Activated CD4-positive, alpha-beta memory T cell treated with anti-CD3 and anti-CD28 coated beads, Interleukin-2, amount 10 ng/mL, durations not matched to agents 7 days and 5 days (primary cell): ENCODE data around the gene G3BP1. TPM values are rescaled to one million over a fixed set of nuclear protein-coding genes. Genes with fewer than 3 reads are reported as not detected.

Experiments
- CTCF ChIA-PET: fragments of 350-600 bp; sonication (Branson Sonifier 250); formaldehyde crosslinking; loops from one replicate; lab custom pipeline; 2021; ENCODE audit warnings: antibody characterized with exemption, inconsistent platforms; lab: Charles Lee
- POLR2A ChIA-PET: fragments of 350-600 bp; sonication (Branson Sonifier 250); formaldehyde crosslinking; loops from one replicate; lab custom pipeline; 2021; ENCODE audit warnings: antibody characterized with exemption; lab: Charles Lee
- DNase-seq: peaks from one replicate; pipeline ENCODE4 v3.0.0-alpha.2; 2020
- H3K27ac Mint-ChIP-seq: one replicate; pipeline ENCODE4 v1.8.0; 2021; ENCODE audit warnings: mild to moderate bottlenecking, mixed read lengths
- H3K27me3 Mint-ChIP-seq: one replicate; pipeline ENCODE4 v1.8.0; 2021; ENCODE audit warnings: mixed read lengths
- H3K36me3 Mint-ChIP-seq: one replicate; pipeline ENCODE4 v1.8.0; 2021; ENCODE audit warnings: low read depth, mixed read lengths
- H3K4me1 Mint-ChIP-seq: one replicate; pipeline ENCODE4 v1.8.0; 2021; ENCODE audit warnings: mixed read lengths
- H3K4me3 Mint-ChIP-seq: one replicate; pipeline ENCODE4 v1.8.0; 2021; ENCODE audit warnings: mild to moderate bottlenecking, mixed read lengths
- H3K9me3 Mint-ChIP-seq: one replicate; pipeline ENCODE4 v1.8.0; 2021; ENCODE audit warnings: mixed read lengths
- total RNA-seq, 2 experiments: library from RNA; stranded (reverse); gene quantifications; one replicate each; pipeline ENCODE4 v1.2.3, GENCODE V29; 2021

G3BP1 gene
- total RNA-seq, 2 experiments from 2014 or later: 198 to 210 TPM

DNA sequence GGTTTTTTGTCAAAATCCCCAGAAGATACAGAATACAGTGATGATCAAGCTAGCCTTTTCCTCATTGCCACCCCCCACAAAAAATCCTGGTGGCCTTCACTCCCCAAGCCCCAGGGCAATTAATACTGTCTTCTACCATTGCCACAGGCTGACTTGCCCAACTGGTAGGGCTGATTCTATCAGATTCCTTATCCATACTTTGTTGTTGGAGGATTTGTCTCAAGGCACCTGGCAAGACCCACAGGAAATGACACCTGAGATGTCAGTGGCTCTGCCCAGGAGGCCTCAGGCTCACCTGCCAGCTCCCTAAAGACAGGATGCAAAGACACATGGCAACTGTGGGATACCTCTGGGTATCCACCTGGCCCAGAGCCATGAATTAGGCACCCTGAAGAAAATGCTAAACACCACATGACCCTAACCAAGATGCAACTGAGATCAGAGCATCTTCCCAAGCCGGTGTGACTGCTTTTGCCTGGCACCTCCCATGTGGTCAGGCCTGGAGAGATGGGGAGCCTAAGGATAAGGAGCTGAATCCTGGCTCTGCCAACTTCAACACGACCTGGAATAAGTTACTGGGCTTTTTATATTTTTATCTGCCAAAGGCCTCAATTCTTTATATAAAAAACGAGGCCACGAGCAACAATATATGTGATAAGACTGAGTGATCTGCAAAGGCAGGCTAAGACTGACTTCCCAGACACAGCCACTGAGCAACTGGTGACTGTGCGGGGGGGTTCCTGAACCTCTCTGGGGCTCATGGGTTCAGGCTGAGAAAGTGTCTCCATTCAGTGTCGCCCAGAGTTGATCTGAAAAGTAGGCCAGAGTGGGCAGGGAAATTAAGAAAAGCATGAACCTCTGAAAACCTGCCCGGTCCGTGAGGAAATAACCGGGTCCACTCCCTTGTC, 14.3 kb upstream of the G3BP1 start:
- peaks cover 24% of the 10 kb centered on the region for H3K36me3 Mint-ChIP-seq
- DNase-seq: peak; percentile 34
- CTCF ChIA-PET: interaction anchor here (2.1 to 6.0 kb wide), 3 partner anchors 15 to 98 kb away, joined by 8 to 38 read pairs (median 22); partner anchors contain the start of gene G3BP1

DNA sequence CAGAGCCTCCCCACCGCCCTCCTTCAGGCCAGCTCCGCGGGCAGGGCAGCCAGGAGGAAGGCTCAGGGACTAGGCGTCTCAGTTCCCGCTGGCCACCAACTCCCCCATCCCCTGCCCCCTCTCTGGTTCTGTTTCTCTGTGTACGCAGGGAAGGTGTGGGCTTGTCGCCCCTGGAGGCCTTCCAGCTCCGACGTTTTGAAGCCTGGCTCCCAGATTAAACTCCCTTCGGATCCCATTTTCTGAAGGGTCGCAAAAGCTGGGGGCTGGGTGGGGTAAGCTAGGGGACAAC, 13.7 kb upstream of the G3BP1 start:
- ChIA-PET POLR2A (interaction anchor here (1.2 to 9.3 kb wide), 5 partner anchors 10 to 18 kb away, joined by 3 to 184 read pairs (median 13); partner anchors contain the start of gene G3BP1), CTCF (interaction anchor here (1.0 to 6.0 kb wide), 5 partner anchors 13 to 99 kb away, joined by 3 to 38 read pairs (median 10); partner anchors contain the start of gene G3BP1)
- Mint-ChIP-seq H3K27me3 (no peaks in the 10 kb centered on the region), H3K27ac (peak overlapping the region; percentile 80), H3K4me1 (peaks cover 38% of the 10 kb centered on the region), H3K36me3 (peaks cover 19% of the 10 kb centered on the region), H3K4me3 (peak overlapping the region; percentile 78), H3K9me3 (no peaks in the 10 kb centered on the region)
- DNase-seq: peak; percentile 24

More for the DNA sequence above, 14.3 kb upstream of the G3BP1 start:
- Mint-ChIP-seq H3K9me3 (no peaks in the 10 kb centered on the region), H3K27ac (peak overlapping the region; percentile 80), H3K4me1 (peaks cover 38% of the 10 kb centered on the region), H3K4me3 (peak overlapping the region; percentile 78), H3K27me3 (no peaks in the 10 kb centered on the region)
- POLR2A ChIA-PET: interaction anchor here (1.1 to 9.3 kb wide), 7 partner anchors 9 to 18 kb away, joined by 3 to 184 read pairs (median 6); partner anchors contain the start of gene G3BP1

GRCh38 chr5:151758430-151759241, 13.1 kb upstream of the G3BP1 start, which contains the start of gene ATOX1:
Gene ATOX1, minus strand, starts transcription at chr5:151758631. Its CDS starts 80 bp downstream, at chr5:151758551.
- ChIA-PET POLR2A (interaction anchor here (1.2 to 9.3 kb wide), 5 partner anchors 10 to 19 kb away, joined by 3 to 184 read pairs (median 13); partner anchors contain the start of gene G3BP1), CTCF (interaction anchor here (1.0 to 6.0 kb wide), 3 partner anchors 13 to 100 kb away, joined by 3 to 38 read pairs (median 10); partner anchors contain the start of gene G3BP1)
- Mint-ChIP-seq H3K36me3 (peaks cover 15% of the 10 kb centered on the region), H3K4me1 (peaks cover 35% of the 10 kb centered on the region), H3K4me3 (peak within 1 kb of the TSS; percentile 78), H3K27ac (peak within 1 kb of the TSS; percentile 80), H3K27me3 (no peaks in the 10 kb centered on the region), H3K9me3 (no peaks in the 10 kb centered on the region)
- DNase-seq: peak; percentile 93

DNA sequence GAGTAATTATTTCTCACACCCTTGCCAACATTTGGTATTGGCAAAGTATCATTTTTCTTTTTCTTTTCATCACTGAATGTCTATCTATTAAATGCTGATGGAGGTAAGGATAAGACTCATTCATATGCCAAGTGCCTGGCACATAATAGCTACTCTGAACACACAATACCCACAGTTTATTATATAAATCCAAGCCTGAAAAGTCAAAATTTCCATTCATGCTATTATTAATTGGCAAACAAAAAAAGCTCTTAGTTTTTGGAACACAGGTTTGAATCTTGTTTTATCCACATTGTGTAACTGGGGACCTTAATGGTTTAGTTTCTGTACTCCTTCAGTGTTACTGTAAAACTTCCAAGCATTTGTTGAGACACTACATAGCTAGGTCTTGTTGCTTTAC, 7.0 kb upstream of the G3BP1 start:
- Mint-ChIP-seq H3K4me1 (no peaks in the 10 kb centered on the region), H3K4me3 (no peak overlapping the region), H3K27me3 (peaks cover 1% of the 10 kb centered on the region), H3K9me3 (no peaks in the 10 kb centered on the region), H3K27ac (no peak overlapping the region), H3K36me3 (no peaks in the 10 kb centered on the region)
- no peak for DNase-seq
- CTCF ChIA-PET: interaction anchor here (1.1 to 1.3 kb wide), 2 partner anchors 12 to 106 kb away, joined by 3 to 6 read pairs; no protein-coding TSS in a partner anchor
- POLR2A ChIA-PET: interaction anchor here (1.4 kb wide), 1 partner anchor 9 kb away, joined by 6 read pairs; no protein-coding TSS in a partner anchor

DNA sequence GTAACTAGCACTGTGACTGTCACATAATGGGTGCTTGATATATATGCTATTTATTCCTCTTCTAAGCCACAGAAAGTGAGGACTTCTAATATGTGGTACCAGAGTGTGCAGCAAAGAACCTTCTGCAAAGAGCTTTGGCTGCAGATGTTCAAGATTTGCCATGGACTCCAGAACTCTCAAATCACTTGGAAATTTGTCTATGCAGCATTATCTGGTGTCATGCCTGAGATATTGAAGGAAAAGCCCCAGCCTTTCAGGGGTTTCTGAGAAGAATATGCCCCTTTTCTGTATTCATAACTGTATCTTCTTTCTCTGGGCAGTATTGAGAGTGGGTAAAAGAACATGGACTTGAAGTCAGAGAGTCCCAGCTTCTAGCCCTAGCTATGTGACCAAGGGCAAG, 4.8 kb upstream of the G3BP1 start:
- Mint-ChIP-seq H3K4me3 (no peak overlapping the region), H3K9me3 (no peaks in the 10 kb centered on the region), H3K27me3 (peaks cover 1% of the 10 kb centered on the region), H3K4me1 (peaks cover 6% of the 10 kb centered on the region), H3K36me3 (no peaks in the 10 kb centered on the region), H3K27ac (no peak overlapping the region)
- POLR2A ChIA-PET: interaction anchor here (1.0 to 1.2 kb wide), 2 partner anchors 10 to 14 kb away, joined by 4 to 5 read pairs; no protein-coding TSS in a partner anchor
- CTCF ChIA-PET: interaction anchor here (1.1 kb wide), 1 partner anchor 108 kb away, joined by 4 read pairs; no protein-coding TSS in a partner anchor
- no peak for DNase-seq

DNA sequence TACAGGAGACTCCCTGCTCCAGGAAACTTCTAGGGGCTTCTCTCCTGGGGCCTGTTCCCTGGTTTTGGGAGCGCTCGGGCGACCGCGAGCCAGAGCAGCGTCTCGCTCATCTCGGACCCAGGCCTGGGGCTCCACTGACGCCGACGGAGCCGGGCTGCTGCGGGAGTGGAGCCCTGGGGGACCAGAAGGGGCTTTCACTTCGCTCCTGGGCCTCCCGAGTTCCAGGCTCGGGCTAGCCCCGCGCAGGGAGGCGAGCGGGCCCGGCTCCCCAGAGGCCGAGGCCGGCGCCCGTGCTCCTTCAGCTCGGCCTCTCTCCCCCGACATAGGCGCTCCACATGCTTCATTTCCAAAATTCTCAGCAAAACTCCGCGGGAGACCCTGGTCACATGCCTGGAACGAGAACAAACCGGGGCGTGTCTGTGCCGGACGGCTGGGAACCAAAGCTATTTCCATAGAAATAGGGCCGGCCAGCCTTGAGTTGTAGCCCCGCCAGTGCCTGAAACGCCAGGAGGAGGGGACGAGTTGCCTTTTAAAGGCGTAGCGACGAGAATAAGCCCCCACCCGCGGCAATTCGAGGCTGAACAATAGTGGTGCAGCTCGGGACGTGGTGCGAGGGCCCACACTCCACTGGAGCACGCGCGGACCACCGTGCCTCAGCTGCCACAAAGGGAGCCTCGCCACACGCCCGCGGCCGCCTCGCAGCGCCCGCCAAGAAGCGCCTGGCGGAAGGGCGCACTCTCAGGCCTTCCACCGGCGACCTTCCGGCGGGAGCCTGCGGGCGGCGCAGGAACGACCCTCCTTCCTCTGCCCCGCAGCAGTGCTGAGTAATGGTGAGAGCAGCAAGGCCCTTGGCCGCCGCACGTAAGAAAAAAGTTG, 1.1 kb upstream of the G3BP1 start:
- Mint-ChIP-seq H3K4me1 (peaks cover 27% of the 10 kb centered on the region), H3K36me3 (peaks cover 14% of the 10 kb centered on the region), H3K27me3 (no peaks in the 10 kb centered on the region), H3K9me3 (no peaks in the 10 kb centered on the region), H3K27ac (no peak overlapping the region), H3K4me3 (no peak overlapping the region)
- DNase-seq: no peak
- POLR2A ChIA-PET: interaction anchor here (1.0 to 6.7 kb wide), 21 partner anchors 11 to 1070 kb away, joined by 3 to 184 read pairs (median 5); partner anchors contain the start of genes ANXA6, ATOX1, GM2A and RBM22
- CTCF ChIA-PET: interaction anchor here (0.6 to 4.0 kb wide), 32 partner anchors 8 to 601 kb away, joined by 3 to 36 read pairs (median 5); partner anchors contain the start of genes ATOX1, GM2A and SLC36A1

DNA sequence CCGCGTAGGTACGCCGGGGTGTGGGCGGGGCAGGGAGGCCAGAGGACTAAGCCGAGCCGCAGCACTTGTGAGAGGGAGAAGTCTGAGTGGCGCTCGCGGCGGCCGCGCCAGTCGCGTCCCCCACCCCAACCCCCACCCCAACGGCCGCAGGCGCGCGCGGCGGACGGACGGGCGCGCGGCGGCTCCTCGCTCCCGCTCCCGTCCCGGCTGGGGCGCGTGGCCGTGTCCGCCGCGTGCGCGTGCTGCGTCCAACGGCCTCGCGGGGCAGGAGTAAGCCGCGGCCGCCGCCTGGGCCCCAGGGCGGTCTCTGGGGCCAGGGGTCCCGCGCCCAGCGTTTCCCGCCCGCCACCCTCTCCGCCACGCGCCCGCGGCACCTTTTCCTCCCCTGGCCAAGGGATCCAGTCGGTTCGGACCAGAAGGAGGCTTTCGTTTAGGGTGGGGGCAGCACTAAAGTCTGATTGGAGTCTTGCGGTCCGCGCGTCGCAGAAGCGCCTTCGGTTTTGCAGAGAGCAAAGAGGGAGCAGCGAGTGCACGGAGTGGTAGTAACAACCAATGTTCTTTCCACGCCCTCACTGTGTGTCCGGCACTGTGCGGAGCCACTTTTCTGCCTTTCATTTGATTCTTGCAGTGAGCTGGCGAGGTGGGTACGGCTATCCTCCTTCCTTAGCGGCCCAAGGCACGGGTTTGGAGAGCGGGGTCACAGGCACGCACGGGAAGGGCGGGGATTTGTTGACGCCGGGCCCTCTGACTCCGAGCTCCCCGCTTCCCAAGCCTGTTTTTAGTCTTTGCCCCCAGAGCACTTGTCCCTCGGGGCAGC, 483 bp downstream of the G3BP1 start:
- ChIA-PET POLR2A (interaction anchor here (0.6 to 6.7 kb wide), 21 partner anchors 11 to 617 kb away, joined by 3 to 184 read pairs (median 5); partner anchors contain the start of genes ATOX1, GM2A and SLC36A1), CTCF (interaction anchor here (1.1 to 4.0 kb wide), 21 partner anchors 9 to 602 kb away, joined by 3 to 36 read pairs (median 9); partner anchors contain the start of gene ATOX1)
- H3K27ac Mint-ChIP-seq: peak overlapping the region; percentile 69
- peak; percentile 57 for DNase-seq
- H3K9me3 Mint-ChIP-seq: no peaks in the 10 kb centered on the region
- peaks cover 40% of the 10 kb centered on the region for H3K4me1 Mint-ChIP-seq
- H3K27me3 Mint-ChIP-seq: no peaks in the 10 kb centered on the region
- H3K36me3 Mint-ChIP-seq: peaks cover 26% of the 10 kb centered on the region
- H3K4me3 Mint-ChIP-seq: peak overlapping the region; percentile 81

DNA sequence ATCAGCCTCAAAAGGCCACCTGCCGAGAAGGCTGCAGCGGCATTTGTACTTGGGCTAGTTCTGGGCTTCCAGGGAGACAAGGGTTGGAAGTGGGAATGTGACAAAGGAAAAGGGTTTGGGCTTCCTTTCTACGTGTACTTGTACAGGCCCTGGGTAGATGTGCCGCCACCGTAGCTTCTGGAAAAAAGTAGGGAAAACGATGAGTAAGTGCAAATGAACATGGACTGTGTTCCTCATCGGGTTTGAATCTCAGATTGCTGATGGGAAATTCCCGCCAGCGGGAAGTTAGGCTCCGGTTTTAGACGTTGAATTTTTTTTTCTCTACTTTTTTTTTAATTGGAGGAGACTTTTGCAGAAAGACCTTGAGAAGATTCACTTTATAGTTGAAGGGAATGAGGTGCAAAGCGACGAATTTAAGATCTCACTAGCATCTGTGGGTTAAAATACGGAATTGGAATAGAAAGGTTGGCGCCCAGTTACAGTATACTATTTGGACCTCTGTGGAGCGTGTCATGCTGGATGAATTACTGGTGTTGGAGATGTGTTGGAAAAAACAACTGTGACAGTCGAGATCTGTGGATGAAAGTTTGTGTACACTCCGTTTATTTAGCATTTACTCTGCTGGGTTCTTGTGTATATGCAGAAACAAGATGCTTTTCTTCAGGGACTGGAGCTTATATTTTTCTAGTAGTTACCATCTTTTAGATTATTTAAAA, 1.2 kb downstream of the G3BP1 start:
- H3K27ac Mint-ChIP-seq: peak overlapping the region; percentile 69
- H3K36me3 Mint-ChIP-seq: peaks cover 34% of the 10 kb centered on the region
- no peaks in the 10 kb centered on the region for H3K9me3 Mint-ChIP-seq
- no peaks in the 10 kb centered on the region for H3K27me3 Mint-ChIP-seq
- no peak for DNase-seq
- peak overlapping the region; percentile 81 for H3K4me3 Mint-ChIP-seq
- ChIA-PET POLR2A (interaction anchor here (0.8 to 6.7 kb wide), 10 partner anchors 8 to 521 kb away, joined by 3 to 184 read pairs (median 19); partner anchors contain the start of genes ATOX1, GM2A and SLC36A1), CTCF (interaction anchor here (1.0 to 4.0 kb wide), 9 partner anchors 8 to 371 kb away, joined by 3 to 22 read pairs (median 7); no protein-coding TSS in a partner anchor)
- peaks cover 48% of the 10 kb centered on the region for H3K4me1 Mint-ChIP-seq

DNA sequence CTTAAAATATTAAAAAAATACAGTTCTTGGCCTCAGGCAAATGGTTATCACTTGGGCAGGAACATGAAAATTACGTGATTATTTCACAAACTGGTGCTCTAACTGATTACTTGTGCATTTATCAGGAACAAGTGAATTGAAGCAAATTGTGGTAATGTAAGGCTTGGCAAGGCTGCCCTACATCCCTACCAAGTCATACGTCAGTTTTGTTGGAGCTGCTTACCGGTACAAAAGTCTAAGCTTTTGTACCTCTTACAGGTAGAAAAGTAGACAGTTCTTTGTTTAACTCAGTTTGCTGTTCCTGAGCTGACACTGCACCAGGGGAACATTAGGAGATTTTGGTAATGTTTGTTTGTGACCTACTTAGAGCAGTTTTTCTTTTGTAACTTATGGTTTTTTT, 2.2 kb downstream of the G3BP1 start:
- no peak for DNase-seq
- CTCF ChIA-PET: interaction anchor here (1.0 to 4.0 kb wide), 9 partner anchors 10 to 370 kb away, joined by 3 to 22 read pairs (median 5); partner anchors contain the start of gene SLC36A1
- peak overlapping the region; percentile 81 for H3K4me3 Mint-ChIP-seq
- peaks cover 52% of the 10 kb centered on the region for H3K4me1 Mint-ChIP-seq
- H3K27ac Mint-ChIP-seq: peak overlapping the region; percentile 28
- H3K27me3 Mint-ChIP-seq: no peaks in the 10 kb centered on the region
- H3K9me3 Mint-ChIP-seq: no peaks in the 10 kb centered on the region
- POLR2A ChIA-PET: interaction anchor here (1.6 to 6.7 kb wide), 5 partner anchors 9 to 327 kb away, joined by 6 to 184 read pairs (median 54); partner anchors contain the start of genes ATOX1 and SLC36A1
- H3K36me3 Mint-ChIP-seq: peaks cover 39% of the 10 kb centered on the region
